HCT116 (cell line): ENCODE results near the gene NKG7. TPM values are rescaled to one million over a fixed set of nuclear protein-coding genes. Genes with fewer than 3 reads are reported as not detected.

Source experiments
- ATAC-seq: fragments of 200-7000 bp; cut with Tn5 transposase; 2 replicates; pipeline ENCODE4 v1.9.1; 2020; ENCODE audit warnings: mild to moderate bottlenecking, moderate library complexity
- BruUV-seq: library from RNA; stranded (reverse); fragments of 400-500 nt; replicated peaks from 2 replicates; lab custom pipeline; 2021; lab: Mats Ljungman, UMichigan
- CTCF ChIA-PET: fragments of 300-600 bp; sonication (Branson Sonifier 250); formaldehyde crosslinking; loops from one replicate; lab custom pipeline; 2021; ENCODE audit warnings: antibody characterized with exemption; lab: Charles Lee
- POLR2A ChIA-PET: fragments of 300-600, 350-600 bp; sonication (Branson Sonifier 250); formaldehyde crosslinking; loops from one replicate; lab custom pipeline; 2021; ENCODE audit warnings: antibody characterized with exemption; lab: Charles Lee
- RAD21 ChIA-PET, 2 experiments: fragments of 300-600 bp; sonication (Branson Sonifier 250); formaldehyde crosslinking; loops; one replicate each; lab custom pipeline; 2023; ENCODE audit warnings: low total read pairs in 2 of 2; ENCODE audit not compliant: uncharacterized antibody in 2 of 2, unreplicated experiment in 2 of 2, low non-redundant PET in 1 of 2; lab: Charles Lee
- DNase-seq: peaks from one replicate; pipeline ENCODE4 v3.0.0-alpha.2; 2010; ENCODE audit warnings: low read depth, low spot score
- H2AFZ ChIP-seq: fragments of 200-600 bp; shearing (Covaris generic), sonication (generic); 2 replicates; pipeline ENCODE4 v1.6.1; 2017; ENCODE audit warnings: low read depth, mixed run types, mixed read lengths, antibody characterized with exemption, low read length; ENCODE audit not compliant: poor library complexity, severe bottlenecking
- H3K27ac ChIP-seq: 2 replicates; pipeline ENCODE4 v1.5.1; 2012; ENCODE audit warnings: low read depth, low read length
- H3K27me3 ChIP-seq: fragments of 200-600 bp; sonication (generic); 2 replicates; pipeline ENCODE4 v1.6.1; 2016; ENCODE audit warnings: mixed run types, low read length, mixed read lengths; ENCODE audit not compliant: insufficient read depth
- H3K36me3 ChIP-seq, 2 experiments: fragments of 200-500 bp in 1 of 2; fragments of 200-600 bp in 1 of 2; sonication (Bioruptor generic) in 1 of 2; sonication (generic) in 1 of 2; 2 replicates each; pipeline versions ENCODE4 v1.5.1 to v1.6.1; 2014 to 2016; ENCODE audit warnings: low read length in 2 of 2, inconsistent platforms in 1 of 2, mixed read lengths in 1 of 2, mixed run types in 1 of 2; ENCODE audit not compliant: insufficient read depth in 2 of 2, control insufficient read depth in 1 of 2
- H3K4me1 ChIP-seq, 2 experiments: fragments of 200-600 bp in 1 of 2; sonication (generic) in 1 of 2; 2 replicates each; pipeline versions ENCODE4 v1.5.1 to v1.6.1; 2012 to 2017; ENCODE audit warnings: low read length in 2 of 2, inconsistent platforms in 1 of 2, mild to moderate bottlenecking in 1 of 2, mixed read lengths in 1 of 2, mixed run types in 1 of 2, moderate library complexity in 1 of 2; ENCODE audit not compliant: insufficient read depth in 2 of 2, control insufficient read depth in 1 of 2
- H3K4me2 ChIP-seq: fragments of 200-600 bp; sonication (generic); 2 replicates; pipeline ENCODE4 v1.6.1; 2017; ENCODE audit warnings: mixed run types, low read length, mixed read lengths
- H3K4me3 ChIP-seq, 2 experiments: fragments of 200-600 bp in 1 of 2; sonication (generic) in 1 of 2; replicated peaks in 1 of 2; 2 replicates each; pipeline ENCODE4 v1.5.1; 2011 to 2016; ENCODE audit warnings: low read length in 2 of 2, control low read depth in 1 of 2, low read depth in 1 of 2, mild to moderate bottlenecking in 1 of 2, mixed read lengths in 1 of 2, mixed run types in 1 of 2
- H3K79me2 ChIP-seq: fragments of 200-600 bp; sonication (generic); 2 replicates; pipeline ENCODE4 v1.6.1; 2017; ENCODE audit warnings: mild to moderate bottlenecking, mixed run types, low read length, moderate library complexity, mixed read lengths; ENCODE audit not compliant: insufficient read depth
- H3K9ac ChIP-seq: fragments of 200-600 bp; sonication (generic); 2 replicates; pipeline ENCODE4 v1.6.1; 2016; ENCODE audit warnings: low read length, mixed read lengths
- H3K9me2 ChIP-seq: fragments of 200-600 bp; sonication (generic), shearing (Covaris generic); 2 replicates; pipeline ENCODE4 v1.6.1; 2017; ENCODE audit warnings: mixed run types, mild to moderate bottlenecking, moderate library complexity; ENCODE audit not compliant: insufficient read depth
- H3K9me3 ChIP-seq, 2 experiments: fragments of 200-500 bp in 1 of 2; fragments of 200-600 bp in 1 of 2; sonication (Bioruptor generic) in 1 of 2; sonication (generic) in 1 of 2; 2 replicates each; pipeline ENCODE4 v1.6.1; 2014 to 2017; ENCODE audit warnings: low read length in 2 of 2, mixed read lengths in 2 of 2, inconsistent platforms in 1 of 2, low read depth in 1 of 2, mild to moderate bottlenecking in 1 of 2, mixed run types in 1 of 2, moderate library complexity in 1 of 2; ENCODE audit not compliant: control insufficient read depth in 1 of 2, insufficient read depth in 1 of 2
- H4K20me1 ChIP-seq: fragments of 200-600 bp; sonication (generic), shearing (Covaris generic); 2 replicates; pipeline ENCODE4 v1.6.1; 2017; ENCODE audit warnings: mixed run types, mild to moderate bottlenecking, moderate library complexity; ENCODE audit not compliant: insufficient read depth
- CEBPB ChIP-seq: IDR thresholded peaks from 2 replicates; pipeline ENCODE4 v1.6.1; 2012; ENCODE audit warnings: low read depth
- EGR1 ChIP-seq: IDR thresholded peaks from 2 replicates; pipeline ENCODE4 v1.6.1; 2012; ENCODE audit warnings: low read depth
- ELF1 ChIP-seq: IDR thresholded peaks from 2 replicates; pipeline ENCODE4 v1.6.1; 2012; ENCODE audit warnings: low read depth, borderline replicate concordance
- EZH2 ChIP-seq: fragments of 200-600 bp; sonication (generic); IDR thresholded peaks from 2 replicates; pipeline ENCODE4 v1.6.1; 2017; ENCODE audit warnings: antibody characterized with exemption, mixed run types
- EZH2phosphoT487 ChIP-seq: fragments of 200-600 bp; IDR thresholded peaks from 2 replicates; pipeline ENCODE4 v1.6.1; 2018; ENCODE audit warnings: antibody characterized with exemption, borderline replicate concordance
- FOSL1 ChIP-seq: IDR thresholded peaks from 2 replicates; pipeline ENCODE4 v1.6.1; 2012; ENCODE audit warnings: low read depth
- JUND ChIP-seq: IDR thresholded peaks from 2 replicates; pipeline ENCODE4 v1.6.1; 2012
- POLR2A ChIP-seq: IDR thresholded peaks from 2 replicates; pipeline ENCODE4 v1.7.0; 2011; ENCODE audit warnings: borderline replicate concordance; ENCODE audit not compliant: insufficient read depth, insufficient read length; ENCODE audit errors: extremely low read depth
- POLR2AphosphoS5 ChIP-seq: IDR thresholded peaks from 2 replicates; pipeline ENCODE4 v1.6.1; 2011; ENCODE audit warnings: mild to moderate bottlenecking, low read depth, low read length, moderate library complexity
- RAD21 ChIP-seq: IDR thresholded peaks from 2 replicates; pipeline ENCODE4 v1.6.1; 2012; ENCODE audit warnings: low read depth, mild to moderate bottlenecking
- SP1 ChIP-seq: IDR thresholded peaks from 2 replicates; pipeline ENCODE4 v1.6.1; 2012; ENCODE audit warnings: low read depth
- TCF7L2 ChIP-seq: IDR thresholded peaks from 2 replicates; pipeline ENCODE4 v1.7.0; 2011; ENCODE audit warnings: borderline replicate concordance, inconsistent platforms; ENCODE audit not compliant: insufficient read depth, insufficient read length; ENCODE audit errors: extremely low read depth
- YY1 ChIP-seq: IDR thresholded peaks from 2 replicates; pipeline ENCODE4 v1.6.1; 2011; ENCODE audit warnings: low read length, low read depth, moderate library complexity, mild to moderate bottlenecking; ENCODE audit not compliant: insufficient replicate concordance; ENCODE audit errors: extremely low read depth
- ZFX ChIP-seq: fragments of 450-650 bp; IDR thresholded peaks from 2 replicates; pipeline ENCODE4 v1.6.1; 2017
- ZNF274 ChIP-seq: fragments of 200-500 bp; sonication (Bioruptor generic); IDR thresholded peaks from 2 replicates; pipeline ENCODE4 v1.6.1; 2014; ENCODE audit warnings: mild to moderate bottlenecking, low read depth, low read length, inconsistent platforms
- intact Hi-C: fragments of 100-400 bp; cut with micrococcal nuclease; formaldehyde crosslinking; loops from 2 replicates; pipeline ENCODE4 v1.10.0; 2022
- total RNA-seq: library from RNA; stranded (reverse); gene quantifications from one replicate; pipeline ENCODE4 v1.2.1, GENCODE V29; 2021; ENCODE audit not compliant: unreplicated experiment
- TF ChIP-seq, protein P1 (sequence below): IDR thresholded peaks from 2 replicates; pipeline ENCODE4 v1.6.1; 2012; ENCODE audit warnings: low read depth
- TF ChIP-seq, protein P2 (sequence below), 3 experiments: fragments of 200-600 bp in 1 of 3; sonication (generic) in 1 of 3; IDR thresholded peaks in 2 of 3; conservative IDR thresholded peaks in 1 of 3; 2 replicates each; pipeline ENCODE4 v1.5.1; 2012 to 2017; ENCODE audit warnings: low read depth in 2 of 3, low read length in 2 of 3, antibody characterized with exemption in 1 of 3, borderline replicate concordance in 1 of 3, control low read depth in 1 of 3, mild to moderate bottlenecking in 1 of 3, mixed read lengths in 1 of 3, mixed run types in 1 of 3, moderate library complexity in 1 of 3; ENCODE audit not compliant: insufficient read depth in 1 of 3
- TF ChIP-seq, protein P3 (sequence below): IDR thresholded peaks from 2 replicates; pipeline ENCODE4 v1.6.1; 2012

Gene NKG7
- total RNA-seq, 1 experiment from 2014 or later = not detected

DNA sequence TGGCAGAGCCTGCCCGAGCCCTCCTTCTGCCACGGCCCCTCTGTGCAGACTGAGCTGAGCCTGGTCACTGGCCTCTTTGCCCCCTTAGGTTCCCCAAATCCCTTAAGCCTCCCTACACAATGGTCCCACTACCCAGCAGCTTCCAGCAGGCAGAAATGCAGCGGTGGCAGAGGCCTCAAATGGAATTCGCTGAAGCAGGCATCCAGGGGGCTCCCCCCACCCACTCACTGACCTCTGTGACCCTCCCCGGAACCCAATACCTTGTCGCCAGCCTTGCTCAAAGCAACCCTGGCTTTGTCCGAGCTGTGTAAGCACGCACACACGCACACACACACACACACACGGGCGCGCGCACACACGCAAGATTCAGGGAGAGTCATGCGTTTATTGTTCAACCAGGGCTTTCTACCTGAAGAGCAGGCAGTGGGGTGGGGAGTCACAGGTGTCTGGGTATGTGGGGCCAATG is 15.5 kb upstream of the NKG7 start, which contains the start of gene LIM2:
Gene LIM2 (minus strand): TSS at position 51 of the 466 bp plus-strand sequence. CDS start 531 bp downstream, outside the sequence.
- ATAC-seq (no peak), DNase-seq (no peak)
- H3K4me2 ChIP-seq = no peak within 1 kb of the TSS
- H3K79me2 ChIP-seq = no peaks in the 10 kb centered on the region
- no TSS peak for BruUV-seq
- no peaks in the 10 kb centered on the region for H3K9me3 ChIP-seq
- ChIA-PET POLR2A (no interaction called here), CTCF (no interaction called here), RAD21 (no interaction called here)
- intact Hi-C loops = no loop called here
- H3K36me3 ChIP-seq = no peaks in the 10 kb centered on the region
- H2AFZ ChIP-seq = no peak within 1 kb of the TSS
- no peak within 1 kb of the TSS for H3K9ac ChIP-seq
- no peaks in the 10 kb centered on the region for H4K20me1 ChIP-seq
- no peaks in the 10 kb centered on the region for H3K4me1 ChIP-seq
- no peak within 1 kb of the TSS for H3K4me3 ChIP-seq
- TF ChIP-seq, protein P1, sequence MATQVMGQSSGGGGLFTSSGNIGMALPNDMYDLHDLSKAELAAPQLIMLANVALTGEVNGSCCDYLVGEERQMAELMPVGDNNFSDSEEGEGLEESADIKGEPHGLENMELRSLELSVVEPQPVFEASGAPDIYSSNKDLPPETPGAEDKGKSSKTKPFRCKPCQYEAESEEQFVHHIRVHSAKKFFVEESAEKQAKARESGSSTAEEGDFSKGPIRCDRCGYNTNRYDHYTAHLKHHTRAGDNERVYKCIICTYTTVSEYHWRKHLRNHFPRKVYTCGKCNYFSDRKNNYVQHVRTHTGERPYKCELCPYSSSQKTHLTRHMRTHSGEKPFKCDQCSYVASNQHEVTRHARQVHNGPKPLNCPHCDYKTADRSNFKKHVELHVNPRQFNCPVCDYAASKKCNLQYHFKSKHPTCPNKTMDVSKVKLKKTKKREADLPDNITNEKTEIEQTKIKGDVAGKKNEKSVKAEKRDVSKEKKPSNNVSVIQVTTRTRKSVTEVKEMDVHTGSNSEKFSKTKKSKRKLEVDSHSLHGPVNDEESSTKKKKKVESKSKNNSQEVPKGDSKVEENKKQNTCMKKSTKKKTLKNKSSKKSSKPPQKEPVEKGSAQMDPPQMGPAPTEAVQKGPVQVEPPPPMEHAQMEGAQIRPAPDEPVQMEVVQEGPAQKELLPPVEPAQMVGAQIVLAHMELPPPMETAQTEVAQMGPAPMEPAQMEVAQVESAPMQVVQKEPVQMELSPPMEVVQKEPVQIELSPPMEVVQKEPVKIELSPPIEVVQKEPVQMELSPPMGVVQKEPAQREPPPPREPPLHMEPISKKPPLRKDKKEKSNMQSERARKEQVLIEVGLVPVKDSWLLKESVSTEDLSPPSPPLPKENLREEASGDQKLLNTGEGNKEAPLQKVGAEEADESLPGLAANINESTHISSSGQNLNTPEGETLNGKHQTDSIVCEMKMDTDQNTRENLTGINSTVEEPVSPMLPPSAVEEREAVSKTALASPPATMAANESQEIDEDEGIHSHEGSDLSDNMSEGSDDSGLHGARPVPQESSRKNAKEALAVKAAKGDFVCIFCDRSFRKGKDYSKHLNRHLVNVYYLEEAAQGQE = no peak
- TF ChIP-seq, protein P2, sequence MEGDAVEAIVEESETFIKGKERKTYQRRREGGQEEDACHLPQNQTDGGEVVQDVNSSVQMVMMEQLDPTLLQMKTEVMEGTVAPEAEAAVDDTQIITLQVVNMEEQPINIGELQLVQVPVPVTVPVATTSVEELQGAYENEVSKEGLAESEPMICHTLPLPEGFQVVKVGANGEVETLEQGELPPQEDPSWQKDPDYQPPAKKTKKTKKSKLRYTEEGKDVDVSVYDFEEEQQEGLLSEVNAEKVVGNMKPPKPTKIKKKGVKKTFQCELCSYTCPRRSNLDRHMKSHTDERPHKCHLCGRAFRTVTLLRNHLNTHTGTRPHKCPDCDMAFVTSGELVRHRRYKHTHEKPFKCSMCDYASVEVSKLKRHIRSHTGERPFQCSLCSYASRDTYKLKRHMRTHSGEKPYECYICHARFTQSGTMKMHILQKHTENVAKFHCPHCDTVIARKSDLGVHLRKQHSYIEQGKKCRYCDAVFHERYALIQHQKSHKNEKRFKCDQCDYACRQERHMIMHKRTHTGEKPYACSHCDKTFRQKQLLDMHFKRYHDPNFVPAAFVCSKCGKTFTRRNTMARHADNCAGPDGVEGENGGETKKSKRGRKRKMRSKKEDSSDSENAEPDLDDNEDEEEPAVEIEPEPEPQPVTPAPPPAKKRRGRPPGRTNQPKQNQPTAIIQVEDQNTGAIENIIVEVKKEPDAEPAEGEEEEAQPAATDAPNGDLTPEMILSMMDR (IDR thresholded peaks at IDR 0.05 in 2 of 3, conservative IDR thresholded peaks at IDR 0.05 in 1 of 3; ENCODE audit: borderline replicate concordance in 1 of 3, insufficient read depth in 1 of 3, low read depth in 2 of 3, low read length in 2 of 3) = no peak
- TF ChIP-seq CEBPB (no peak), YY1 (no peak), ELF1 (no peak), EZH2 (no peak), ZFX (no peak), SP1 (no peak), RAD21 (no peak), EGR1 (no peak), TCF7L2 (no peak), JUND (no peak), ZNF274 (no peak), POLR2AphosphoS5 (no peak), POLR2A (no peak), EZH2phosphoT487 (no peak), FOSL1 (no peak)
- TF ChIP-seq, protein P3, sequence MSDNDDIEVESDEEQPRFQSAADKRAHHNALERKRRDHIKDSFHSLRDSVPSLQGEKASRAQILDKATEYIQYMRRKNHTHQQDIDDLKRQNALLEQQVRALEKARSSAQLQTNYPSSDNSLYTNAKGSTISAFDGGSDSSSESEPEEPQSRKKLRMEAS = no peak
- H3K27ac ChIP-seq = no peak within 1 kb of the TSS
- H3K9me2 ChIP-seq = no peaks in the 10 kb centered on the region
- no peaks in the 10 kb centered on the region for H3K27me3 ChIP-seq
